GM06990 (cell line): ENCODE measurements around the gene S1PR1.
"Not testable (repeated sequence)": the region's sequence is repeated elsewhere in the genome, so short reads cannot be mapped to it uniquely, and the experiment has no call there.

Experiments
- DNase-seq: peaks from one replicate; pipeline ENCODE4 v3.0.0-alpha.2; 2011; ENCODE audit not compliant: insufficient read length; ENCODE audit errors: extremely low read depth
- H3K27me3 ChIP-seq: replicated peaks from 2 replicates; pipeline ENCODE4 v1.6.0; 2011; ENCODE audit warnings: low read length; ENCODE audit not compliant: control insufficient read depth, insufficient read depth
- H3K36me3 ChIP-seq: 2 replicates; pipeline ENCODE4 v1.5.1; 2011; ENCODE audit warnings: low read length; ENCODE audit not compliant: control insufficient read depth, insufficient read depth
- H3K4me3 ChIP-seq: replicated peaks from 2 replicates; pipeline ENCODE4 v1.5.1; 2011; ENCODE audit warnings: low read depth, mild to moderate bottlenecking, control low read depth, low read length
- CTCF ChIP-seq: IDR thresholded peaks from 2 replicates; pipeline ENCODE4 v1.5.1; 2011; ENCODE audit warnings: low read length, control low read depth, mild to moderate bottlenecking, inconsistent platforms; ENCODE audit not compliant: insufficient read depth, poor library complexity, severe bottlenecking

Gene S1PR1

GRCh38 chr1:101200513-101200912 lies 36.3 kb upstream of the S1PR1 start:
- no peaks in the 10 kb centered on the region for H3K36me3 ChIP-seq
- TF ChIP-seq CTCF = no peak
- no peak for DNase-seq
- no peaks in the 10 kb centered on the region for H3K27me3 ChIP-seq
- H3K4me3 ChIP-seq = no peak overlapping the region

- no peak for TF ChIP-seq CTCF
- no peak for DNase-seq
- H3K27me3 ChIP-seq = no peaks in the 10 kb centered on the region
- H3K36me3 ChIP-seq = no peaks in the 10 kb centered on the region
- H3K4me3 ChIP-seq = no peak overlapping the region
Measured at GRCh38 chr1:101203820-101204540, 32.8 kb upstream of the S1PR1 start.

- H3K36me3 ChIP-seq = no peaks in the 10 kb centered on the region
- H3K4me3 ChIP-seq = no peak overlapping the region
- DNase-seq = no peak
- no peak for TF ChIP-seq CTCF
- H3K27me3 ChIP-seq = no peaks in the 10 kb centered on the region
Measured at GRCh38 chr1:101205457-101205856, 31.4 kb upstream of the S1PR1 start.

DNA sequence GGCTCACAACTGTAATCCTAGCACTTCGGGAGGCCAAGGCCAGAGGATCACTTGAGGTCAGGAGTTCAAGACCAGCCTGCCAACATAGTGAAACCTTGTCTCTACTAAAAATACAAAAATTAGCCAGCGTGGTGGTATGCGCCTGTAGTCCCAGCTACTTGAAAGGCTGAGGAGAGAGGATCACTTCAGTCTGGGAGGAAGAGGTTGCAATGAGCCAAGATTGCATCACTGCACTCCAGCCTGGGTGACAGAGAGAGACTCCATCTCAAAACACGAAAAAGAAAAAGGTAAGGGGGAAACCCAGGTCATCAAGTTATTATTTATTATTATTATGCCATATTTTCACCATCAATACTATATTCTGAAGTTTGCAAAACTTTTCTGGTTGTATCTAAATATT lies 30.7 kb upstream of the S1PR1 start:
- H3K36me3 ChIP-seq, H3K4me3 ChIP-seq, H3K27me3 ChIP-seq, DNase-seq: not testable (repeated sequence)

DNA sequence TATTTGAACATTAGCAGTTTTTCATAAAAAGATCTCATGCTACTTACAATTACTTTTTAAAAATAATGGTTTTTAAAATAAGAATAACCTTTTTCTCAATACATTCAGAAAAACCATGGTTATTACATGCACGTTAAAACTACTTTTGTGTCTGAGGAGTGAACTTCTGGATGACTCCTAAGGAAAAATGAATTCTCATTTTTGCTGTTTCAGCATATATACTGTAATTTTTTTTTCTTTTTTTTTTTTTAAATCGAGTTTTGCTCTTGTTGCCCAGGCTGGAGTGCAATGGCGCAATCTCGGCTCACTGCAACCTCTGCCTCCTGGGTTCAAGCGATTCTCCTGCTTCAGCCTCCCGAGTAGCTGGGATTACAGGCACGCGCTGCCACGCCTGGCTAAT lies 29.5 kb upstream of the S1PR1 start:
- not testable (repeated sequence) for DNase-seq, H3K36me3 ChIP-seq, H3K4me3 ChIP-seq, H3K27me3 ChIP-seq

GRCh38 chr1:101207891-101208290 lies 28.9 kb upstream of the S1PR1 start:
- Histone ChIP-seq H3K4me3 (no peak overlapping the region), H3K27me3 (no peaks in the 10 kb centered on the region), H3K36me3 (no peaks in the 10 kb centered on the region)
- no peak for DNase-seq
- no peak for TF ChIP-seq CTCF
